Amygdala (tissue), 56 donors: ENCODE results near the gene RIMBP3B.
"Not testable (repeated sequence)": the region's sequence is repeated elsewhere in the genome, so short reads cannot be mapped to it uniquely, and the experiment has no call there.

Experiments used
- DNase-seq, 56 donors: peaks; one replicate each; lab custom pipeline; 2025; lab: John Stamatoyannopoulos, UW

Gene RIMBP3B, protein sequence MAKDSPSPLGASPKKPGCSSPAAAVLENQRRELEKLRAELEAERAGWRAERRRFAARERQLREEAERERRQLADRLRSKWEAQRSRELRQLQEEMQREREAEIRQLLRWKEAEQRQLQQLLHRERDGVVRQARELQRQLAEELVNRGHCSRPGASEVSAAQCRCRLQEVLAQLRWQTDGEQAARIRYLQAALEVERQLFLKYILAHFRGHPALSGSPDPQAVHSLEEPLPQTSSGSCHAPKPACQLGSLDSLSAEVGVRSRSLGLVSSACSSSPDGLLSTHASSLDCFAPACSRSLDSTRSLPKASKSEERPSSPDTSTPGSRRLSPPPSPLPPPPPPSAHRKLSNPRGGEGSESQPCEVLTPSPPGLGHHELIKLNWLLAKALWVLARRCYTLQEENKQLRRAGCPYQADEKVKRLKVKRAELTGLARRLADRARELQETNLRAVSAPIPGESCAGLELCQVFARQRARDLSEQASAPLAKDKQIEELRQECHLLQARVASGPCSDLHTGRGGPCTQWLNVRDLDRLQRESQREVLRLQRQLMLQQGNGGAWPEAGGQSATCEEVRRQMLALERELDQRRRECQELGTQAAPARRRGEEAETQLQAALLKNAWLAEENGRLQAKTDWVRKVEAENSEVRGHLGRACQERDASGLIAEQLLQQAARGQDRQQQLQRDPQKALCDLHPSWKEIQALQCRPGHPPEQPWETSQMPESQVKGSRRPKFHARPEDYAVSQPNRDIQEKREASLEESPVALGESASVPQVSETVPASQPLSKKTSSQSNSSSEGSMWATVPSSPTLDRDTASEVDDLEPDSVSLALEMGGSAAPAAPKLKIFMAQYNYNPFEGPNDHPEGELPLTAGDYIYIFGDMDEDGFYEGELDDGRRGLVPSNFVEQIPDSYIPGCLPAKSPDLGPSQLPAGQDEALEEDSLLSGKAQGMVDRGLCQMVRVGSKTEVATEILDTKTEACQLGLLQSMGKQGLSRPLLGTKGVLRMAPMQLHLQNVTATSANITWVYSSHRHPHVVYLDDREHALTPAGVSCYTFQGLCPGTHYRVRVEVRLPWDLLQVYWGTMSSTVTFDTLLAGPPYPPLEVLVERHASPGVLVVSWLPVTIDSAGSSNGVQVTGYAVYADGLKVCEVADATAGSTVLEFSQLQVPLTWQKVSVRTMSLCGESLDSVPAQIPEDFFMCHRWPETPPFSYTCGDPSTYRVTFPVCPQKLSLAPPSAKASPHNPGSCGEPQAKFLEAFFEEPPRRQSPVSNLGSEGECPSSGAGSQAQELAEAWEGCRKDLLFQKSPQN (N-terminal part only)

DNA sequence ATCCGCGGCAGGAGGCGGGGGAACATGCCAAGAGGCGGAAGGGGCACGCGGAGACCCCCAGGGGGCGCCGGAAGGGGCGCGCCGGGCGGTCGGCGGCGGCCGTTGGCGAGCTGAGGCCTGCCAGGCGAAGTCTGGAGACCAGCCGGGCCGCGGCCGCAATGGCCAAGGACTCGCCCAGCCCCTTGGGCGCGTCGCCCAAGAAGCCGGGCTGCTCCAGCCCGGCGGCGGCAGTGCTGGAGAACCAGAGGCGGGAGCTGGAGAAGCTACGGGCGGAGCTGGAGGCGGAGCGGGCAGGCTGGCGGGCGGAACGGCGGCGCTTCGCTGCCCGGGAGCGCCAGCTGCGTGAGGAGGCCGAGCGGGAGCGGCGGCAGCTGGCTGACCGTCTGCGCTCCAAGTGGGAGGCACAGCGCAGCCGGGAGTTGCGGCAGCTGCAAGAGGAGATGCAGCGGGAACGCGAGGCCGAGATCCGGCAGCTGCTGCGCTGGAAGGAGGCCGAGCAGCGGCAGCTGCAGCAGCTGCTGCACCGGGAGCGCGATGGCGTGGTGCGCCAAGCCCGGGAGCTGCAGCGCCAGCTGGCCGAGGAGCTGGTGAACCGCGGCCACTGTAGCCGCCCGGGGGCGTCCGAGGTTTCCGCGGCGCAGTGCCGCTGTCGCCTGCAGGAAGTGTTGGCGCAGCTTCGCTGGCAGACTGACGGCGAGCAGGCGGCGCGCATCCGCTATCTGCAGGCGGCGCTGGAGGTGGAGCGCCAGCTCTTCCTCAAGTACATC, at the start of gene RIMBP3B:
RIMBP3B (plus strand) TSS at position 51 of the 767 bp plus-strand sequence; CDS start at position 159, 108 bp downstream.
- not testable (repeated sequence) for DNase-seq

DNA sequence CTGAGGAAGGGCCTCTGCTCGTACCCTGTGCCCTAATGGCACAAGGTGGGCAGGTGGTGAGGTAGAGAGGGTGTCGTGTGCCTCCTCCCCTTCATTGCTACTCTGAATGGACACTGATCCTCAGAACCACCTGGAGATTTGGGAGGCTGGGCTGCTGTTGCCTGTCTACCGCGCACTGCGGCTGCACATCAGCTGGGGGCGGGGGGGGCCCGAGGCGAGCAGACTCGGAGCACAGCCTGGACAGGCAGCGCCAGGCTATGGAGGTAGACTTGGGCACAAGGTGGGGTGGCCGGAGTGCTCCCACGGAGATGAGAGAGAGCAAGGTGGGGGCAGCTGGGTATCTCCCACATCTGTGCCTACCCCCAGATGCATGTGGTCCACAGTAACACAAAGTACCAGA, 26.0 kb upstream of the RIMBP3B start:
- not testable (repeated sequence) for DNase-seq

DNA sequence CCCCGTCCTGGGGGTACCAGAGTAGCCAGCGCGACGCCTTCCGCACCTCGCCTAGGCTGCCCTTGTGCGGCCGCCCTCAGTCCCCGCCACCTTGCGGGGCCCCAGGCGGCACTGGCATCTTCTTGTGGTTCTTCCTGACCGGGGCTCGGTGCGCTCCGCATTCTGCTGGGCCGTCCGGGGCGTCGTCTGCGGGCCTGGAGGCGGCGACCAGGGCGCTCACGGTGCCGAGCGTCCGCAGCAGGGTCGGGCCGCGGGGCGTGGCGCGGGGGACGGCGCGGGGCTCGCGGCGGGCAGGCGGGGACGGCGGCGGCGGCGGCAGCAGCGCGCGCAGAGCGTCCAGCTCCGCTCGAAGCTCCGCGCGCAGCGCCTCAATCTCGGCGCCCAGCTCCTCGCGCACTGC, 23.0 kb upstream of the RIMBP3B start:
- not testable (repeated sequence) for DNase-seq

DNA sequence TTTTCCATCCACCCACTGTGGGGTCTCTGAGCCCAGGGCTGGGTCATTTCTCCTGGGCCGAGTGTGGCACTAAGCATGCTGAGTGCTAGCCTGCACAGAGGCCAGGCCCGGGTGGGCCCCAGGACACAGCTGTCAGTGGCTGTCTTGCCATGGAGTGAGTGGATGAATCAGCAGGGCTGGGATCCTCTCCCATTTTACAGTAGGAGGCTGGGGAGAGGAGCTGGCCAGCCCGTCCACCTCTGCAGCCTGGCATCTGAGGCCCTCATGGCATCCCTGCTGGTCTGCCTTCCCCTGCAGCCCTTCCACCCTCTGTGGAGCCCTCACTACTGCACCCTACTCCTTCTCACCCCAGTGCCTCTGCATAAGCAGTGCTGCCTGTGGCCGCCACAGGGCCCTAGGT, 21.1 kb upstream of the RIMBP3B start:
- not testable (repeated sequence) for DNase-seq

DNA sequence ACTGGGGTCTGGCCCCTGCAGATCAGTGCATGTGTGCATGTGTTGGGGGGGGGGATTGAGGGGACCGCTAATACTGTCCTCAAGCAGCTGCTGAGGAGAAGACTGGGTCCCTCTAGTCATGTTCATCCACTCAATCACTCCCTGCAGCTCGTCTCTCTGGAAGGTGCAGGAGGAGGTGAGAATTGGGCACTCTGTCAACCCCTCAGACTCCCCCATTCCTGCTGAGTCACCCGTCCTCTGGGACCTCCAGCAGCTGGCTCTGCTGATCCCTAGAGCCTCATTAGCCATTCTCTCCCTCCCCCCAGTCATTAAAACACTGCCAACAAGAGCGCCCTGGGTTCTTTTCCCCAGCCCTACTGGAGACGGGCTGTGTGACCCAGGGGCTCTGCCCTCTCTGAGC, 20.5 kb upstream of the RIMBP3B start:
- not testable (repeated sequence) for DNase-seq

DNA sequence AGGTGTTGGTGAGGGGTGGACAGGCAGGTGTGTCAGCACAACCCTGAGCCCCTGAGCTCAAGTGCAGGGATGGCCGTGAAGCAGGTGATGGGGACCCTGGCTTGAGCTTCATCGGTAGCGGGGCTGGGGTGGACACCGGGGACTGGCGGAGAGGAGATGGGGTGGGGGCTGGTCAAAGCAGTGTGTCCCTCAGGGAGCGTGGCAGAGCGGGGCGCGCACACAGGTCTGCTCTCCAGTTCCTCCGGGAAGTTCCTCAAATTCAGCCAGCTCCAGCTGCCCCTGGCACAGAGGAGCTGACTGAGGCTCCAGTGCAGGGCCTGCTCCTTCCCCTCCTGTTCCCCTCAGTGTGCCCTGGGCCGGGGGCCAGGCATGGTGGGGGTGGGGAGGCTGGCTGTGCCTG, 19.7 kb upstream of the RIMBP3B start:
- DNase-seq, result not testable (repeated sequence)

DNA sequence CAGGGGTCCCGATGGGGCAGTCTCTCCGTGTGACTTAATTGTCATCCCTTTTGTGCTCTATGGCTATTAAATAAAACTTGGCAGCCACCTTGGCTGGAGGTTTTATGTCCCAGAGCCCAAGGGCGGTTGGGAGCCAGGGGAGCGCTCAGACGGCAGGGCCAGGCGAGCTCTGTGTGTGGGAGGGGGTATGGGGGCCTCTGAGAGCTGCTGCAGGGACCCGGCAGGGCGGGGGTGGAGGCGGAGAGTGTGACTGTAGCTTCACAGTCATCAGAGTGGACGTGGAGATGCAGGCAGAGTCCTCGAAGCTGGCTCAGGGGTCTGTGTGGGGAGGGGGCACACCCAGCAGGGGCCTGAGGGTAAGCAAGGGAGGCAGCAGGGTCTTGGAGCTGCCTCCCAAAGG, 19.2 kb upstream of the RIMBP3B start:
- DNase-seq, result not testable (repeated sequence)

DNA sequence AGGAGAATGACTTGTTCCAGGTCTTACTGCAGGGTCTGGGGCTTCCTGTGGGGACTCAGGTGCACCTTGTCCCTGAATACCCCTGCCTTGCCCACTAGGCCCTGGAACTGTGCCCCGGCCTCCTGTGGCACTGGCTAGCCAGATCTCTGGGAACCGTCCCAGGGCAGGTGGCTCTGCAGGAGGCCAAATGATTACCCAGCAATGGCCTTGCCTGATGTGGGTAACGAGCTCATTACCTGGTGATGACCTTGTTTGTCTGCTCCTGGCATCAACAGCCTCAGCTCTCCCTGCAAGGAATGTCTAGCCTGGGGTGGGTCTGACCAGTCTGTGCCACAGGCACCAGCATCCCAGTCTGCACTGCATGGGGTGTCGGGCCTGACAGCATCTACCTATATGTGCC, 18.2 kb upstream of the RIMBP3B start:
- not testable (repeated sequence) for DNase-seq

DNA sequence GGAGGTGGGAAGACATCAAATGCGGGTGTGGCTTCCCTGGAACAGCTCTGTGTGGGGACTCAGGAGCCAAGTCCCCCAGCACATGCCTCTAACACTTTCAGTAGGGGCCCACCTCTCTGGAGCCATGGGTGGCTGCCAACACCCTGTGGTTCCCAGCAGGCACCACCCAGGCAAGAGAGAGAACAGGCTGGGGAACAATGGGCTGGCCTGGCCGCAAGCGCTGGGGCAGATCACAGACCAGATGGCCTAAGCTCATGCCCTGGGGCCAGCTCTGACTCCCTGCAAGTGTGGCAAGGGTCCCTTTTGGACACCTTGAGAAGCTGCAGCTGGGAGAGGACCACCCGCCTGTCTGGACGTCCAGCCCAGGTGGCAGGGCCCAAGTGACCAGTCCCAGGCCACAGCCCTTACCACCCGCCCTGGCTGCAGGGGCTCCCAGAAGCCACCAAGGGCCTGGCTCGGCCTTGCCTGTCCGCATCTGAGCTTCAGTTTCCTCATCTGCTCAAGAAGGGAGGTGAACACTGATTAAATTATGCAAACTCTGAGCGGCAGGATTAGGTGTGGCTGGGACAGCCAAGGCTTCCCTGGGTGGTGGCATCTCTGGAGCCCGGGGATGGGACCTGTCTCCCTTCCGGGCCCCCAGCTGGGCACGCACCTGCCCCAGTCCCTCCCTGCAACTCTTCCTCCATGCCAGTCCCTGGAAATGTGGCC, 14.8 kb upstream of the RIMBP3B start:
- not testable (repeated sequence) for DNase-seq

DNA sequence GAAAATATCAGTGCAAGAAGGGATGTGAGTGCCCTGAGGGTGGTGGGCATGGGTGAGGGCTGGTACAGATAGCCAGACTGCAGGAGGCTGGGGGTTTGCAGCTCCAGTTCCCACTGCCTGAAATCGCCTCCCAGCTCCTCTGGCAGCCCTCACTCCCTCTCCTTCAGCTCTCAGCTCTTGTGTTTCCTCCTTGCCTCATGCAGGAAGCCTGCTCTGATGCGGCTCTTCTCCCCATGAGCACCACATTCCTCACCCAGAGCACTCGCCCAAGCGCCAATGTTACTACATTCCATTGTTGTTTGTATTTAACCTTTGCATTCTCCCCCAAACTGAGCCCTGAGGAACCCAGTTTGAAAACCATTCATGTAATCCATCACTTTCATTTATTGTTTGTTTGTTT, 7.7 kb upstream of the RIMBP3B start:
- DNase-seq, result not testable (repeated sequence)

DNA sequence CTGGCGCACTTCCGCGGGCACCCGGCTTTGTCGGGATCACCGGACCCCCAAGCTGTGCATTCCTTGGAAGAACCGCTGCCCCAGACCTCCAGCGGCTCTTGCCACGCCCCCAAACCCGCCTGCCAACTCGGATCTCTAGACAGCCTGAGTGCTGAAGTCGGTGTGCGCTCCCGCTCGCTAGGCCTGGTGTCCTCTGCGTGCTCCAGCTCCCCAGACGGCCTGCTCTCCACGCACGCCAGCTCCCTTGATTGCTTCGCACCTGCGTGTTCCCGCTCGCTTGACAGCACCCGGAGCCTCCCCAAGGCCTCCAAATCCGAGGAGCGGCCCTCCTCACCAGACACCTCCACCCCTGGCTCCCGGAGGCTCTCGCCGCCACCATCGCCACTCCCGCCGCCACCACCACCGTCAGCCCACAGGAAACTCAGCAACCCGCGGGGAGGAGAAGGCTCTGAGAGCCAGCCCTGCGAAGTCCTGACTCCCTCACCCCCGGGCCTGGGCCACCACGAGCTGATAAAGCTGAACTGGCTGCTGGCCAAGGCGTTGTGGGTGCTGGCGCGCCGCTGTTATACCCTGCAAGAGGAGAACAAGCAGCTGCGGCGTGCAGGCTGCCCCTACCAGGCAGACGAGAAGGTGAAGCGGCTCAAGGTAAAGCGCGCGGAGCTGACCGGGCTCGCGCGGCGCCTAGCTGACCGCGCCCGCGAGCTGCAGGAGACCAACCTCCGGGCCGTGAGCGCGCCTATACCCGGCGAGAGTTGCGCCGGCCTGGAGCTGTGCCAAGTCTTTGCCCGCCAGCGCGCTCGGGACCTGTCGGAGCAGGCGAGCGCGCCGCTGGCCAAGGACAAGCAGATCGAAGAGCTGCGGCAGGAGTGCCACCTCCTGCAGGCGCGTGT, 1.2 kb downstream of the RIMBP3B start:
- DNase-seq, result not testable (repeated sequence)

DNA sequence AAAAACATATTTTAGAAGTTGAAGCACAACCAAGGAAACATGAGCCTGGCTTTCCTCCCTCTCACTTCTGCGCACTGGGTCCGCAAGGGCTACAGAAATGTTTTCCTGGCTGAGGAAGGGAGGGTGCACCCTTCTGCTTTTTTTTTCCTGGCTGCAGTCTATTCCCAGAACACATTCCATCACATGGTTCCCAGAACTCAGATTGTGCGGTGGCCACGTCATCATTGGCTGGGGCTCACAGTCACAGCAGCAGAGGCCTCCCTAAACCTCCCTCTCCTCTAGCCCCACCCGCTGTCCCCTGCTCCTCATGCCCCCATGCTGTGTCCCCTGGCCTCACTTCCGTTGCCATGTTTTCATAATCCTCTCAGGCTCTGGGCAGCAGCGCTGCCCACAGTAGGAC, 5.9 kb downstream of the RIMBP3B start:
- DNase-seq, result not testable (repeated sequence)

DNA sequence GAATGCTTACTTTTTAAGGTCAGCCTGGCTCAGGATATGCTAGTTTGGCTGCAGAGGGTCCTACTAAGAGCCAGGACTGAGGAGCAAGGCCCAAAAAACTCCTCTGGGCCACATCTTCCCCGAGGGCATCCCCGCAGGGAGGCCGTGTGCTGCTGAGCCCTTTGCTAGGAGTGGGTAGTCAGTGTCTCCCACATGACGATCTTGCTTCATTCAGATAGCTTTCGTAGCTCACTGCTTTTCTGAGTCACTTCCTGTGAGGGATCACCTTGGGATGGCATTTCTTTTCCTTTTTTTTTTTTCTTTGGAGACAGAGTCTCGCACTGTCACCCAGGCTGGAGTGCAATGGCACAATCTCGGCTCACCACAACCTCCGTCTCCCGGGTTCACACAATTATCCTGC, 6.5 kb downstream of the RIMBP3B start:
- DNase-seq, result not testable (repeated sequence)

DNA sequence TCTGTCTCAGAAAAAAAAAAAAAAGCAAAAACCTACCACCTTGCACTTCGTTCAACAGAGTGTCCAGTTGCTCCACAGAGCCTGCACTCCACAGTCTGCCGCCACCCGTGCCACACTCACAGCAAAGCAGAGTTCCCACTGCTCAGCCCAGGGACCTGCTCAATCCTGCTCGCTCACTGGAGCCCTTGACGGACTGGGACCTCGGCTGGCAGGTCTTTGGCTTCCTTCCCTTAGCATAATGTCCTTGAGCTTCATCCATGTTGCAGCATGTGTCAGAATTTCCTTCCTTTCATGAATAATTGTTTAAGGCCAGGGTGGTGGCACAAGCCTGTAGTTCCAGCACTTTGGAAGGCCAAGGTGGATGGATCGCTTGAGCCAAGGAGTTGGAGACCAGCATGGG, 11.1 kb downstream of the RIMBP3B start:
- DNase-seq, result not testable (repeated sequence)

DNA sequence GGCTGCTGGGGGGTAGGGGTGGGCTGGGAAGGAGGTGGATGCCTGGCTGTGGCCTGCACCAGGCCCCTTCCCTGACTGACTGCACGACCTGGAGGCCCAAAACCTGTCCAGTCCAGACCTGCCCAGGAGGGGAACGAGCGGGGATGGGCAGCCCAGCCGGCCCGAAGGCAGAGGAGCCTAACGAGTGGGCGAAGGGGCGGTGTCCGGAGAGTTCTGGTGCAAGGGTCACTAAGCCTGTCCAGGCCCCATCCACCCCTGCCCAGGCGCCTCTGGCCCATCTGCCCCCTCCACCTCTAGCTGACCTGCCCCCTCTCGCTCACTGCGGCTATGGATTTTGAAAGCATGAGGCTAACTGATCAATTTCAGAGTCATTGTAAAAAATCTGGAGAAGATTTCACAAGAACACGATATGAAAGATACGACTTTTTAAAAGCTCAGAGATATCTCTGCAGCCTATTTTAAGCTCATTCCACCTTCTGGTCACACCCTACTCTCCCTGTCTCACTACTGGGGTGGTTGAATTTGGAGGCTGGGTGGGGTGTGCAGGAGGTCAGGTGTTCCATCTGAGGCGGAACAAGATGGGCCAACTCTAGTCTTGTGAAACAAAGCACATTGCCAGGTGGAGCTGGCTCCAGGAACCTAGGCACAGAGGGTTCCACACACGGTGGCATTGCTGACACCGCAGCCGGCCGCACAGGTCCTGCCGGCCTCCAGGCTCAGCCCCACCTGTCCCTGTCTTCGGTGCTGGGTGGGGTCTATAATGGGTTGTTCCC, 17.8 kb downstream of the RIMBP3B start:
- not testable (repeated sequence) for DNase-seq

DNA sequence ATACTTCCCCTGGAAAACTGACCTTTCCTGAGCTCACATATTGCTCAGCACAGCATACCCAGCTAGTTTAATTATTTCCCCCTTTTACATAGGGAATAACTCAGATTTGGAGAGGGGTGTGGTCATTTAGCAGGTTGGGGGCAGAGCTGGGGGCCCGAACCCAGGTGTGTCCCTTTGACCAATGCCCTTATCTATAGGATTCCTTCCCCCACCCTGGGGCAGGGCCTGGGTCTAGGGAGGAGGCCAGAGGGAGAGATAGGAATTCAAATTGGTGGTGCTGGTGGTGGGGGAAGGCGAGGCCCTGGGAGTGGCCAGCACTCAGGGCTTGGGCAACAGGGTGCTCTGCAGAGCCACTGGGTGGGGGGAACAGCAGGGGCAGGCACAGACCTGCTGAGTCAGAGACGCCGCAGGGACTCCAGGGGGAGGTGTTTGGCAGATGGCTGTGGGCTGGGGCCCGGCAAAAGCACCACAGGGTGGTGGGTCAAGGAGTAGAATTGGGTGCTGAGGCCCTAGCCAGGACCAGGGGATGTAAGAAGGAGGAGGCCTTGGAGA, 19.3 kb downstream of the RIMBP3B start:
- DNase-seq, result not testable (repeated sequence)

DNA sequence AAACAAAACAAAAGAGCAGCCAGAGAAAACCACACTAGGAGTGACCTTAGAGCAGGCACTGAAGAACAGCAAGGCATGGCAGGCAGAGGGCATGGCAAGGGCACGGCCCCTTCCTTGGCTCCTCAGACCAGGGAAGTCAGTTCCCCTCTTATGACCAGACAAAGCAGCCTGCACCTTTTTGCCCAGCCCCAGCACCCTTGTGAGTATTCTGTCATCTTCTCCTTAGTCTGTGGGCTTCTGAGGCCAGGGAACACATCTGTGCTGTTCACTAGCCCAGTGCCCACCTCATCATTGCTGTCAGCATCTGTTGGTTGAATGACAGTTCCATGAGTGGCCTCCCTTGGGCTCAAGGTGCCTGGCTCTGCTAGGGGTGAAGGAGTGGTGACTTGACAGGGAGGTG, 23.6 kb downstream of the RIMBP3B start:
- DNase-seq, result not testable (repeated sequence)
